Measurements from ENCODE around the gene PTPRN2.

The PTPRN2 gene

DNA sequence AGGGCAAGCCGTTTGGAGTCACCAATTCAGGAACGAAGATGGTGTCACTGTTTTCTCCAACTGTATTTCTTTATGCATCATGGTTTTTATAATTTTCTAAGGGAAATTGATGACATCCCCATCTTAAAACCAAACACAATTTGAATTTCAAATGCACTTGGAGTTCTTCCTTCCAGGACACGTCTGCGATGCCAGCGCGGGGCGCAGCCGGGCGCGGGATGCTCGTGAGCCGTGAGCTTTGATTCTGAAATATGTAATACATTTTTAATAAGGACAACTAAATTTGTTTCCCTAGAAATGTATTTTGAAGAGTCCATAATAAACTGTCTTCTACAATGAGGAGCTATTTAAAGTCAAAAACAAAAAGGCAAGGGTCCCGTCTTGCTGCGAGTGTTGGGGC lies 758.7 kb downstream of the PTPRN2 start:
- DNase-seq (ENCODE audit: low read depth) = no peak

DNA sequence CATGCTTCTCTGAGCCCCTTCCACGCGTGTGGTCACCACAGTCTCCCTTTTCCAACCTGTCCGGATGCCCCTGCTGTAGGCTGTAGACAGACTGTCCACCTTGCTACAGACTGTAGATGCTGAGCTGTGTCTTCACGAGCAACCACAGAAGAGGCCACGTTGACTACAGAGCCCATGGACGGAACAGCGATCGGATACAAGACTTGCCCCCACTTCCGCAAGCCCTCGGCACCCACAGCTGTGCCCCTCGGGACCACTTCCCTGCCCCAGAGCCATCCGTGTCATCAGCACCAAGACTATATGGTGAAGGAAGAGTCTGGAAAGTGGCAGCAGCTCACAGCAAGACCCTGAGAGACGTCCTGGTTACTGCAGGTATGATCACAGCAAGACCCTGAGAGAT lies 759.4 kb downstream of the PTPRN2 start:
- DNase-seq (ENCODE audit: low read depth) = no peak

DNA sequence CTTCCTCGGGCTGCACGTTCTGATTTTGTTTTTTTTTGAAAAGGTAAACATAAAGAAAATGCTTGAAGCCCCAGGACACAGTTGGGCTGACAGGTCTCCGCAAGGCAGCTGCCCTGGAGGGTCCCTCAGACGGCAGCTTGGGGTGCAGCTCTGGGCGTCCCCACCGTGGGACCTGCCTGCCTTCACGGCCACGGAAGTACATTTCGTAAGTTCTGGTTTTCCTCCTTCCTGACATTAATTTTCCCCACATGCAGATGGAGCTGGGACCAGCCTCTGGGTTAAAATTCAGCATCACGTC lies 759.8 kb downstream of the PTPRN2 start:
- no peak for DNase-seq (ENCODE audit: low read depth)

DNA sequence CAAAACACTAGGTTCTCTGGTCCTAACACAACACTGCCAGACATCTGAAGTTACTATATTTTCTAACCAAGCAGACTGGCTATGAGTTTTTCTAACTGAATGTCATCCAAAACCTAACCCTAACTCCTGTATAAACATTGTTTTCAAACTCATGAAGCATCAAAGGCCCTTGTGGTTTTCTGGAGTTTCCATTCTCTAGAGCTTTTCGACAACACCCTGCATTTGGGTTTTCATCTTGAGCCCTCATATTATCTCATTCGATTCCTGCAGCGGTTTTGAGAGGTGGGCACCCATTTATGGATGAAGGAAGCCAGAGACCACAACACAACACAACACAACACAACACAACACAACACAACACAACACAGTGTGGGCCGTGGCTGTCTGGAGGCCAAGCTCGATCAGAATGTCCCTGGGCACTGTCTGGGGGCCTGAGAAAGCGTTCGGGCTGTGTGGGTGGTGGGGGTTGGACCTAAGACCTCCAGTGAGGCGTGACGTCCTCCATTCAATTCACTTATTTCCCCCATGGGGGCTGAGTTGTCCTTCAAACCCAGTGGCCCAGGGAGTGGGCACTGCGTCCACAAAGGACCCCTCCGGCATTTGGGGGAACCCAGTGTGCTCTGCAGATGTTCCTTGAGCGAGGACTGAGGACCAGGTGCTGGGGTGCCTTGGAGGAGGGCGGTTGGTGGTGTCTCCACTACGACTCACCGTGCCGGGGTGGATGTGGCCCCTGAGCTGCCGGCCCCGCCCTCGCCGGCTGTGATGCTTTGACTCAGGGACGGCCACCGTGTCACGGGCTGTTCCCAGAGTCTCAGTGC lies 760.4 kb downstream of the PTPRN2 start:
- DNase-seq (ENCODE audit: low read depth) = no peak

DNA sequence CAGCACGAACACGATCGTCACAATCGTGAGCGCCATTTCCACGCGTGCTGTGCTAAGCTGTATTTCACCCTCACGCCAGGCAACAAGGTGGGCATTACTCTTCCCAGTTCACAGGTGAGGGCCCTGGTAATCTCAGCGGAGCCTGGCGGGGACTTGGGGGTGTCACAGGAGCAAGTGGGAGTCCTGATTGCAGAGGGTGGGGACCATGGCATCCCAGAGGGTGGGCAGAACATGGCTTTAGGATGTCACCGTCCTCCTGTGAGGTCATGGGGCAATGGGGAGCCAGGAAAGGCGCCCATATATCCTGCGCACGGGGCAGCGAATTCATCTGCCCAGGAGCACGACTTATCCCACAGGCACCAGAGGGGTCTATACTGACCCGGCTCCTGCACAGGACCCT lies 761.1 kb downstream of the PTPRN2 start:
- no peak for DNase-seq (ENCODE audit: low read depth)

DNA sequence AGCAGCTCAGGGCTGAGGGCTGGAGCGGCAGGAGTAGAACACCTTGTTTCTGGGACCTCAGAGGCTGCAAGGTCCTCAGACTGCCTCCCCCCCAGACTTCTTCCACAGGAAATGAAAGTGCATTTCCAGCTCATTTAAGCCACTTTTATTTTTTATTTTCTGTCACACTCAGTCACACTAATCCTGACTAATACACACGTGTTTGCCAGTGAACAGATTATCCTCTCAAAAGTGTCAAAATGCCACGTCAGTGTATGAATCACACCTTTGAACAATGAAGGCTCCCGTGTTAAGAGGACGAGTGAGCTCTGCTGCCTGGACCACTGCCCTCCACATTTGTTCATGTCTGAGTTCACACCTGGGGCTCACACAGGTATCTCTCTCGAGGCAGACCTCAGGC lies 762.3 kb downstream of the PTPRN2 start:
- peak; percentile 9 for DNase-seq (ENCODE audit: low read depth)

DNA sequence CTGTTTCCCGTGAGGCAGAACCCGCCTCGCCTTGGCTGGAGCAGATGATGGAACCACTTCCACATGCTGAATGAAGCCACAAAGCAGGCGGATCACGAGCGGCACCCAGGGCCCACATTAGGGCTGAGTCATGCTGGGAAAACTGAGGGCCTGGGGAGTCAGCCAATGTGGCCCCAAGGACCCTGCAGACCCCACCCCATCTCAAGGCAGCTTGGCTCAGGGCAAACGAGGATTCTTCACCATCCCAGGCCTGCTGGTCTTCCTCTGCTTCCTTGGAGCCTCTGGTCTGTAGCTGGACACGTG lies 762.9 kb downstream of the PTPRN2 start:
- no peak for DNase-seq (ENCODE audit: low read depth)

DNA sequence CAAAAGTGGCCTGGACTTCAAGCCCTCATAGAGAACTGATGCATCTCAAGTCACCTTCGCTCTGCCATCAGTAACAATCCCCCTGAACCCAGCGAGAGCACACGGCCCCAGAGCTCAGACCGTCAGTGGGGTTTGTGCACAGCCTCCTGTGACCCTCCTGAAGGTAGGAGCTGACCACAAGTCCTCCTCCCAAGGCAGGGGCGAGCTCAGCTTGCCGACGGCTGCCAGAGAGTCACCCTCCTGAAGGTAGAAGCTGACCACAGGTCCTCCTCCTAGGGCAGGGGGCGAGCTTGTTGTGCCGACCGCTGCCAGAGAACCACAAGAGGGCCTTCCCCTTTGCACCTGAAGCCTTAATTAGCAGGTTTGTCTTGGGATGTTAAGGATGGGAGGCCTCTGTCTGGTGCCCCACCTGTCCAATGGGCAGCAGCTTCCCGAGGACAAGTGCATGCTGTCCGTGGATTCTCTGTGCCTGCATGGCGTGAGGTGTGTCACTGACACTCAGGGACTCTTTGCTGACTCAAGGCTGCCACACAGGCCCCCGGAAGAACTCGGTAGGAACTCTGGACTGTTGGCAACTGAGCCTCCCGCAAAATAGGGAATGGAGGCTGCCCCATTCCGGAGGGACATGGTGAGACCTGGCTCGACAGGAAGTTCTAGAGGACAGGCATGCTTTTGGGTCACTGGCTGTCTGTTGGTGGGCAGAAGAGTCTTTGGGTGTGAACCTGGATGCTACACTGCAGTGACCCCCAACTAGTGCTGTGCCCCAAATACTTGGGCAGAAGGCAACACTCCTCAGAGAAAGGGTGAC lies 763.4 kb downstream of the PTPRN2 start:
- DNase-seq (ENCODE audit: low read depth) = no peak

DNA sequence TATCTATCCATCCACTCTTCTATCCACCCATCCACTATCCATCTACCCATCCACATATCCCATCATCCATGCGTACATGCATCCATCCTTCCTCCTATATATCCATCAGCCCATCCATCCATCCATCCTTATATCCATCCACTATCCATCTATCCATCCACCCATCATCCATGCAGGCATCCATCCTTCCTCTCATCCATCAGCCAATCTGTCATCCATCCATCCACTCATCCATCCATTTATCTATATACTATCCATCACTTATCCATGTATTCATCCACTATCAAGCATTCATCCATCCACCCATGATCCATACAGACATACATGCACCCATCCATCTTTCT lies 765.0 kb downstream of the PTPRN2 start:
- no peak for DNase-seq (ENCODE audit: low read depth)

DNA sequence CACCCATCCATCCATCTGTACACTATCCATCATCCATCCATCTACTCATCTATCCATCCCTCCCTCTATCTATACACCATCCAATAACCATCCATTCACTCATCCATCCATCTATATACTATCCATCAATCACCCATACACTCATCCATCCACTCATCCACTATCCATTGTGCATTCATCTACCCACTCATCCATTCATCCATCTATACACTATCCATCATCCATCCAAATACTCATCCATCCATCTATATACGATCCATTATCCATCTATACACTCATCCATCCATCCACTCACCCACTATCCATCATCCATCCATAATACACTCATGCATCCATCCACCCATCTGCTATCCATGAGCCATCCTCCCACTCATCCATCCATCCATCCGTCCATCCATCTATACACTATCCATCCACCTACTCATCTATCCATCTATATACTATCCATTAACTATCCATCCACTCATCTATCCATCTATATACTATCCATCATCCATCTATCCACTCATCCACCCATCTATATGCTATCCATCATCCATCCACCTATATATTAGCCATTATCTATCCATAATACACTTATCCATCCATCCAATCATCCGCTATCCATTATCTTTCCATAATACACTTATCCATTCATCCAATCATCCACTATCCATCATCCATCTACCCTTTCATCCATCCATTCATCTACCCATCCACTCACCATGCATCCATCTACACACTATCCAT lies 765.5 kb downstream of the PTPRN2 start:
- DNase-seq (ENCODE audit: low read depth) = no peak

DNA sequence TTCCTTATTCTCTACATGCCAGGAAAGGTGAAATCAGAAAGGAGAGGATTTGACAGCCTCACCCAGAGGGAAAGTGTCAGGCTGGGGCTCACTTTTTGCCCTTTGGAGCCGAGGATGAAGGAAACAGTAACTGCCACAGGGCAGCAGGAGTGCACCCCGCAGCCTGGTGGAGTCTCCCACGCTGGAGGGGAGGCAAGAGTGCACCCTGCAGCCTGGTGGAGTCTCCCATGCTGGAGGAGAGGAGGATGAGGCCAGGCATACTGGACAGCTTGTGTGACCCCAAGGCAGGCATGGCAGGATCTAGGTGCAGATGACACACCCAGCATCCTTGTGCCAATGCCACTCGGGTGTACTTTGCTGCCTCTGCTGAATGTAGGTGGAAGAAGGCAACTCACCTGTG lies 766.8 kb downstream of the PTPRN2 start:
- no peak for DNase-seq (ENCODE audit: low read depth)

DNA sequence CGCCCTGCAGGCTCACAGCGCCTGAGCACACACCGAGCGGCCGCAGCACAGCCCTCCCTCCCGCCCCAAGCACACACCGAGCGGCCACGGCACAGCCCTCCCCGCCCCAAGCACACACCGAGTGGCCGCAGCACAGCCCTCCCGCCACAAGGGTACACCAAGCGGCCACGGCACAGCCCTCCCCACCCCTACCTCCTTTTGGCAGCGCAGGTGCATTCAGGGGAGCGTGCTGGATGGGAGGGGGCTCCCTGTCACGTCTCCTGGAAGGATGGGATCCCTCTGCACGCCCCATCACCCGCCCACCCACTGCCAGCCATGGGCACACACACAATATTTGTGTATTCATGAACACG lies 768.2 kb downstream of the PTPRN2 start:
- no peak for DNase-seq (ENCODE audit: low read depth)

DNA sequence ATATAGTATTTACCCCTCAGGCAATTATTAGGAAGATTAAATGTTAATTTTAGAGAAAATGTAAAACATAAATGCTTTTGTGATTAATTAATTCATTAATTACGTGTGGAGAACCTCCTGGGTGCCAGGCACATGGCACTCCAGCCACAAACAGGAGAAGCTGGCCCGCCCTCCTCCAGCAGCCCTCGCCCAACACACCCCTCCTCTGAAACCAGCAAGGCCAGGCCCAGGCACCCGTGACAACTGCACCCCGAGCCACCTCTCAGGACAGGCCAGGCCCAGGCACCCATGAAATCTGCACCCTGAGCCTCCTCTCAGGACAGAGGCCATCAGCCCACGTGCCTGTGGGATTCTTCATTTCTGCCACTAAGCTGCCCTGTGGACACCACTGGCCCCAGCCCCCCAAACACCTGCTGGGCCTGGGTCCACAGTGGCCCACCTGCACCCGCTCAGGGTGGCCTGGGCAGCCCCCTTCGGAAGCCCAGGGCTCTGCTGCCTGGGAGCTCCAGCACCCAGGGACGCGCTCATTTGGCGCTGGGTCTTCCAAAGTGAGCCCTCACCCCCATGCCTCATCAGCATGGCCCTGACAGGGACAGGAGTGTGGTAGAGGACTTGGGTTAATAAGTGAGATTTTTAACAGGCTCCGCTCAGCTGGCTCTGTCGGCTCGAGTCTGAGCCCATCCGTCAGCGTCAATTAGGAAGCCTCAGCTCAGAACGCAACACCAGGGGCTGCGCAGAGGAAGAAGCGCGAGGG lies 768.7 kb downstream of the PTPRN2 start:
- DNase-seq (ENCODE audit: low read depth) = no peak

DNA sequence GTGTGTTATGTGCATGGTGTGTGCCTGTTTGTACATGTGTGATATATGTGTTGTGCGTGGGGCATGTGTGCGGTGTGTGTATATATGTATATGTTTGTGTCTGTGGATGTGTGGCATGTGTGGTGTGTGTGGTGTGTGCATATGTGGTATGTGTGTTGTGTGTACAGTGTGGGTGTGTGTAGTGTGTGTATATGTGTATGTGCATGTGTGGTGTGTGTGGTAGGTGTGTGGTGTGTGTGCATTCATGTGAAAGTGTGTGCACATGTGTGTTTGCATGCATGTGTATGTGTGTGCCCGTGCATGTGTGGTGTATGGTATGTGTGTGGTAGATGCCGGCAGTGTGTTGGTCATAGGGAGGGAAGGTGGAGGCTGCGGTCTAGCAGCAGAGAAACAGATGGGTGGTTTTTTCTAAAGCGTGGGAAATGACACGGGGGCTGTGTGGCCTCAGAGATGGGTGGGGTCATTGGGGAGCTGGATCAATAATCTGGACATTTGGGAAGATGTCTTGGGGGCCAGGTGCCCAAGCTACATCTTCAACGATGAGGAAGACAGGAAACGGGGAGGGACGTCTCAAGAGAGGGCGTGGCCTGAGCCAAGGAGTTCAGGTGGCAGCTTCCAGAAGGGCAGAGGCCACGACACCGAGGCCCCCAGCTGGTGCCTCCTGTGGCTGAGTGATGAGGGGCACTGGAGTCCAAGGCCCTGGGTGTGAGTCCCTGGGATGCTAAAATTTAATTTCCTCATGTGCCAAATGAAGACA lies 769.5 kb downstream of the PTPRN2 start:
- DNase-seq (ENCODE audit: low read depth) = no peak

DNA sequence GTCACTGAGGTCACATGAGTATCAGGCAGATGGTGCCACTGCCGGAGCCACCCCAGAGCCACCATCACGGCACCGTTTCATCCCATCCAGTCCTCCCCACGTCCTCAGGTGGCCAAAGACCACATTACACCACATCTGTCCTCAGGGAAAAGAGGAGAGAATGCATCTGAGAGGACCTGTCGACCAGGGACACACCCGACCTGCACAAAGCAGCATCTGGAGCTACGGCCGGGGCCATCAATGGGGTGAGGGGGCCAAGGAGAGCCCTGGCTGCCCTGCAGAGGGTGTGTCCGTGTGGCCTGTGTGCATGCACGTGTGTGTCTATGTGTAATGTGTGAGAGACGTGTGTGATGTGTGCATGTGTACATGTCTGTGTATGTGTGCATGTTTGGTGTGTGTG lies 770.2 kb downstream of the PTPRN2 start:
- no peak for DNase-seq (ENCODE audit: low read depth)

DNA sequence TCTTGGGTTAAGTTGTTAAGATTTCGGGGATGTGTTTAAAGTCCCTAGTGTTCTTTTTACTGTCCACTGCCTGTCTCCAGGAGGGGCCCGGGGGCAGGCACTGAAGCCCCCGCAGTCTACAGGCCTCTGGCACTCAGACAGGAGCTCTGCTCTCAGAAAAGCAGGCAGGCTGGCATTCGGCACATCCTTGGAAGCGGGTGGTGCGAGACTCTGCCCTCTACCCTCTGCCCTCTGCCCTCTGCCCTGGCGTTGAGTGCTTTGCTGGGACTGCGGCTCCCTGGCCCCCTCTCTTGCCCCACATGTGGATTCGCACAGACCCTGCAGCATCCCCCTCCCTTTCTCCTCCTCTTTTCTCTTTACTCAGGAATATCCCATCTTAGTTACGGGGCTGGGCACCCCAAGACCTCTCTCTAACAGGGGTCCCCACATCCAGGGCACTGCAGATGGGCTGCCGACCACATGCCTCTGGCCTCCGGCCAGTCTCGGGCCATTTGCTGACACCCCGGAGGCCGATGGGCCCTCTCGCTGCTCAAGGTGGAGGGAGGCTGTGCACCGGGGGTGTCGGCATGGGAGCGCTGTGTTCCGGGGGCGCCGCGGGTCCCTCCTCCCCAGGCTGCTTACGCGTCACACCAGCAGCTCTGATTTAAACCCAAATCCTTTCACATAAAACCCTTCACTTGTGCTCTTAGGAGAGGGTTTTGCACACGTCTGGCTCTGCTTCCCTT lies 770.9 kb downstream of the PTPRN2 start:
- no peak for DNase-seq (ENCODE audit: low read depth)

DNA sequence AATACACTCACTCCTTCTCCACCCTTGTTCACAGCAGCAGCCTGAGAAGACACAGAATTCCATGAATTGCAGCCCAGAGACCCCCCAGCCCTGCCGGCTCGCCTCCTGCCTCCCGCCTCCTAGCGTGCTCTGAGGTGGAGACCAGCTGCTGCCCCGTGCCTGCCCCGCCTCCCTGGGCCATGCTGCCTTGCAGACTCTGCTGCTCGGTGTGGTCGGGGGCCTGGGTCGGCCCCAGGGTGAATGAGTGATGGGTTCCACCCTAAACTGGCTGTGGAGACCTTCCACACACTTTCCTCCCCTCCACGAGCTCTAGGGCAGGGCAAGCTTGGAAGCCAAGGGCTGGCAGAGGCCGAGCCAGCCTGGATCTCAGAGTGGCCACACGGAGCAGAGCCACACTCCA lies 771.5 kb downstream of the PTPRN2 start:
- no peak for DNase-seq (ENCODE audit: low read depth)

DNA sequence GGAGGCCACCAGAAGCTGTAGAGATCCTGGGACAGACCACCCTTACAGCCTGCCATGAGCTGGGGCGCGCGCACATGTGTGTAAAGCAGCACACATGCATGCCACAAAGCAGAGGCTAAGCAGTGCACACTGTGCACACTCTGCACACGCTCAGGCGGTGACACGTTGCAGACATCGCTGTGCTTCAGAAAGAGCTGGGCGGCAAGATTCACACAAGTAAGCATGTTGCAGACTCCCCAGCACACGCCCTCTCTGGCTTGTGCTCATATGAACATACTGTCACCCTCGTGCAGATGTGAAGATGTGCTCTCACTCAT lies 772.0 kb downstream of the PTPRN2 start:
- DNase-seq (ENCODE audit: low read depth) = no peak

DNA sequence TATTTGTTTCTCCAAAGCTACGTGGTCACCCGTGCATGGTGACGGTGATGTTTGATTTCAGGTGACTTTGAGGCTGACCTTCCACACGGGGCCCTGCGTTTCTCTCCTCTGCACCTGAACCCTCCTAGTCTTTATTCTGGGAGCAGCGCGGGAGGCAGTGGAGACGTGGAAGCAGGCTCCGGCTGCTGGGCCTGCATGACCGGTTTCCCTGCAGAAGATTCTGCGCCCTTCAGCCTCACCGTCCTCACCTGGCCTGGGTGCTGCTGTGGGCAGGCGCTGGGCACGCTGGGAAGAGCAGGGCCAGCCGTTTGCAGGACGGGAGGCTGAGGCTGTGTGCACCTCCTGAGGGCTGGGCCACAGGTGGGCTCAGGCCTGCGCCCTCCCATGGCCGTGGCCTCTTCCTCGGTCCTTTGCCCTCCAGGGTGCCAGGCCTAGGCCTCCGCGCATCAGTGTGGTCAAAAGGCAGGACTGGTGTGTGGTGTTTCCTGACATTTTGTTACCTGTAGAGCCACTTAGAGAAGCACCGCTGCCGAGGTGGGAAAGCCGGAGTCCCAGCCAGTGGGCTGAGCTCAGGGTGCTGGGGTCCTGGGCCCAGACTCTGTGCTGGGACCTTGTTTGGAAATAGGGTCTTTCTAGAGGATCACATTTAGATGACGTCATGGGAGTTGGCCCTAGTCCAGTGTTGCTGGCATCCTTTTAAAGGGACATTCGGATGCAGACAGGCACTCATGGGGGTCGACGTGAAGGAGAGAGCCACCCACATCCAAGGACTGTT lies 772.5 kb downstream of the PTPRN2 start:
- DNase-seq (ENCODE audit: low read depth) = no peak

DNA sequence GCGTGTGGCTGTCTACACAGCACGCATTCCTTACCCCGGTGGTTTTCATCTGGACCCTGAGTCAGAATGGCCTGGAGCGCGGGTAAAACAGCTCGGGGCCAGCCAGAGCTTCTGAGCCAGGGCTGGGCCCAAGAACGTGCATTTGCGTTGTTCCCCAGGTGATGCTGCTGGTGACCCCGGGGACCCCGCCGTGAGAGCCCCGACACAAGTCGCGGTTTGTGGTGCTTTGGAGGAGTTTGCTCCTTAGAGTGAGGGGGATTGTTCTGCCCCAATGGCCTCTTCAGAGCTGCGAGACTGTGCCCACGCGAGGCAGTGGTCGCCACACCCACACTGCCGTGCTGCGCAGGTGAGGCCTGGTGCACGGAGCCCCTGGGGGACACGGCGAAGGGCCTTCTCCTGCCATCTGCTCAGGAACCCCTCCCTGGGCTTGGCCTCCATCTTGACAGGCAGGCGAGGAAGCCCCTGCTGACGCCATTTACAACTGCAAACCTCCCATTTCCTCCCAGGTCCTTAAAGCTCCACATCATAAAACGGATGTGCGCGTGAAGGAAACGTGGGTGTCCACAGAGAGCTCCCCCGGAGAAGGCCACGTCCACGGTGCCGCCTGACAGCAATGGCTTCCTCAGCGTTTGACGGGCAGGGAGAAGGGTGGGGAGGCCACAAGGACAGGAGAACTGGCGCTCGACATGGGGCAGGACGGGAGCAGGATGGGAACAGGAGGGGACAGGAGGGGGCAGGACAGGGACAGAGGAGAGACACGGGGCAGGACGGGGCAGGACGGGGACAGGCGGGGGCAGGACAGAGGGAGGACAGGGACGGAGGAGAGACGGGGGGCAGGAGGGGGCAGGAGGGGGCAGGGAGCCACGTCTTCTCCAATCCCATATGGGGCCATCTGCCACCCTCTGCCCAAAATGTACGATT lies 773.6 kb downstream of the PTPRN2 start:
- DNase-seq (ENCODE audit: low read depth) = no peak

All from stimulated activated CD4-positive, alpha-beta T cell treated with anti-CD3 and anti-CD28 coated beads, Interleukin-2, amount 100 ng/mL, for 4 hours (primary cell).